ENCODE measurements around the gene TRPC4AP.

Gene TRPC4AP

DNA sequence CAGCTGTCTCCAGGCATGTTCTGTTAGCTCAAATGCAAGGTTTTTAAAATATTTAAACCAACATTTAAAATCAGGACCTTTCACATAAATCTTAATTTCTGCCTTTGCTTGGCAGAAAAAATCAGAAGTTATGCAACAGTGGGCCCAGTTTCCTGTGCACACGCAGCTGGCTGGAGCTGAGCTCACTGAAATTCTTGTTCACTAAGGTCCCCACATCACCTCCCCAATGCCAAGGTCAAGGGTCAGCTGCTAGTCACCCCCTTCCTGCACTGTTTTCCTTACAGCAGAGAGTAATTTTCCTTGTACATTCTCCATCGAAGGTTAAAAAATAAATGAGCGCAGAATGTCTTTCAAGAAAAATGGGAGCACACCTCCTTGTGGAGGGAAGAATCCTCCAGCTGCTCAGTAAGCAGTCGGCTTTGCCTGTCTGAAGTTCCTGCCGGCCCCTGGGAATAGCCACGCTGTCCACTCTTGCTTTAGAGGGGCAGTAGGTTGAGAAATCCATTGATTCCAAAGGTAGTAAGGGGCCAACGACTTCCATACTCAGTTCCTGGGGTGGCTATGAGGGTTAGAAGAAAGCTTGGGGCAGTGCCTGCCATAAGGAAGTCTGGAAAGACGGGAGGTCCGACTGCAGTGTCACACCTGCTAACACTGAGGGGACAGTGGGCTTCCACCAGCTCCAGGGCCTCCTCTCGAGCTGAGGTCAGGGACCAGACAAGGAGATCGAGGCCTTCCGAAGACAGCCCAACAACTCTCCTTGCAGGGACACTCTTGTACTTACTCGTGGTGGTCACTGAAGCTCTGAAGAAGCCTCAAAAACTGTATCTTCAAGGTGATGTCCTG, 80.2 kb downstream of the TRPC4AP start:
- H3K4me1 ChIP-seq: no peaks in the 10 kb centered on the region
- in situ Hi-C loops (cut with MboI; ENCODE audit: low sequenced_read_pairs): no loop called here
- peaks cover 73% of the 10 kb centered on the region for H3K36me3 ChIP-seq (replicated peaks)
- H3K4me3 ChIP-seq: no peak overlapping the region
- no peaks in the 10 kb centered on the region for H3K9me3 ChIP-seq
- DNase-seq (ENCODE audit: low spot score in 2 of 2): no peak
- H3K27me3 ChIP-seq (ENCODE audit: low read depth): no peaks in the 10 kb centered on the region

DNA sequence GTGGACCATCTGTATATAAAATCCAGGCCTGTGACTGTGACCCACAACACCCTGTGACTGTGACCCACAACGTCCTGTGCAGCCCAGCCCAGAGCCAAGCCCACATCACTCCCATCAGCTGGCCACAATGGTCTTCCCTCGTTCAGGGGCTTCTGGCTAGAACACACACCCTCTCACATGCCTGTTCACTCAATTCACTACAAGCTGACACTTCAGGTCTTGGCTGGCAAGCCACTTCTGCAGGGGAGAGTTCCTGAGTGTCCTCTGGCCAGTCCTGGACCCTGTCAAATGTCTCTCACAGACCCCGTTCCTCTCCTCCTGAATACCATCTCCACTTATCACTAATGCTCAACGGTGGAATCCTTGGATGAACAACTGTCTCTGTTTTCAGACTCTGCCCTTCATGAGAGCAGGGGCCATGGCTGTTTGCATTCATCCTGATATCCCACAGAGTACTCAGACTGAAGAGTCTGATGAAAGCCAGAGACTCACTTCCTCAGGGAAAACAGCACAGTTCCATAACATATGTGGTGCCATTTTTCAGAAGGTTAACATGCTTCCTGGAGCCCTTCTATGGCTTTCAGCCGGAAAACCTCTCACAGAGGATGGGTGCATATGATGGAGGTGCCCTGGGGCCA, 80.9 kb downstream of the TRPC4AP start:
- Histone ChIP-seq H3K4me1 (no peaks in the 10 kb centered on the region), H3K27me3 (ENCODE audit: low read depth) (no peaks in the 10 kb centered on the region), H3K36me3 (replicated peaks) (peaks cover 77% of the 10 kb centered on the region), H3K9me3 (no peaks in the 10 kb centered on the region), H3K4me3 (no peak overlapping the region)
- DNase-seq (ENCODE audit: low spot score in 2 of 2): no peak
- in situ Hi-C loops (cut with MboI; ENCODE audit: low sequenced_read_pairs): no loop called here

GRCh38 chr20:35010405-35011192, 82.0 kb downstream of the TRPC4AP start:
- in situ Hi-C loops (cut with MboI; ENCODE audit: low sequenced_read_pairs): no loop called here
- Histone ChIP-seq H3K9me3 (no peaks in the 10 kb centered on the region), H3K27me3 (ENCODE audit: low read depth) (no peaks in the 10 kb centered on the region), H3K4me3 (no peak overlapping the region), H3K4me1 (no peaks in the 10 kb centered on the region), H3K36me3 (replicated peaks) (peaks cover 80% of the 10 kb centered on the region)
- DNase-seq (ENCODE audit: low spot score in 2 of 2): no peak

GRCh38 chr20:35009665-35010328, 82.8 kb downstream of the TRPC4AP start:
- Histone ChIP-seq H3K27me3 (ENCODE audit: low read depth) (no peaks in the 10 kb centered on the region), H3K36me3 (replicated peaks) (peaks cover 82% of the 10 kb centered on the region), H3K9me3 (no peaks in the 10 kb centered on the region), H3K4me1 (no peaks in the 10 kb centered on the region), H3K4me3 (no peak overlapping the region)
- DNase-seq (ENCODE audit: low spot score in 2 of 2): no peak
- in situ Hi-C loops (cut with MboI; ENCODE audit: low sequenced_read_pairs): no loop called here

DNA sequence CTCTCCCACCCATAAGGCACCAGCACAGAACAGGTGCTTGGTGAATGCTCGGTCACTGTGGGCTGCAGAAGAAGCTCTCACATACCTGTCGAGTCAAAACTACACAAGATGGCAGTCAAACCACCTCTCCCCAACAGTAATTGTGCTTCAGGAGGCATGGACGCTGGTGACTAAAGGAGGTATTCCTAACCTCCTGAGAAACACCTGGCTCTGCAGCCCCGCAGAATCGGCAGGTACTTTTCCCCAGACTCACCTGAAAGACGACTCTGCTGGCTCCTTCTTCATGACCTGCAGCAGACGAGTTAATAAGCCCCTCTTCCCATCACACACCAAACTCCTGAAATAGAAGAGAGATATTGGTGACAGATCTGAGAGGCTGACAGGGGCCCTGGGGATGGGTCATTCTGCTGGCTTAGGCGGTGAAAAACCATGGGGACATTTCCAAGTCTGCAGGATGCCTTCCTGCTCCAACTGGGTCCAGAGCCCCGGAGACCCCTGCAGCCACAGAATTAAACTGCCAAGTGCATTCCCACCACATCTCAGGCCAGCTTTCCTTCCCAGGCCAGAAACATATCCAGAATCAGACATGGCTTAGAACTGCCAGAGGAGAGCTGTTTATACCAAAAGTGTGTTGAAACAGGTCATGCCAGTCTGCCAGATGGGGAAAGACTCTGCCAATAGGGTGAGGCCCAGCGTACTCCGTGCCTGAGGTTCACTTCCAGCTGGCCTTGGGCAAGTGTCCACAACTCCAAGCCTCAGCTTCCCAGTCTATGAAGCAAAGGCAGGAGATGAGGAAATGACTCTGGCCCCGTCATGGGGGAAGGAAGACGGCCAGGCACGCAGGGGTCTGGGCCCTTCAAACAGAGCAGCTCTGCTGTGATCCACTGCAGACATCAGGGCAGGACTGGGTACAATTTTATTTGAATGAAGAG, 83.9 kb downstream of the TRPC4AP start:
- Histone ChIP-seq H3K4me1 (no peaks in the 10 kb centered on the region), H3K9me3 (no peaks in the 10 kb centered on the region), H3K4me3 (no peak overlapping the region), H3K27me3 (ENCODE audit: low read depth) (no peaks in the 10 kb centered on the region), H3K36me3 (replicated peaks) (peaks cover 92% of the 10 kb centered on the region)
- peak in 1 of 2 experiments; percentile 6 for DNase-seq (ENCODE audit: low spot score in 2 of 2)
- in situ Hi-C loops (cut with MboI; ENCODE audit: low sequenced_read_pairs): no loop called here

- no peaks in the 10 kb centered on the region for H3K4me1 ChIP-seq
- H3K9me3 ChIP-seq: no peaks in the 10 kb centered on the region
- DNase-seq (ENCODE audit: low spot score in 2 of 2): no peak
- H3K27me3 ChIP-seq (ENCODE audit: low read depth): no peaks in the 10 kb centered on the region
- H3K4me3 ChIP-seq: no peak overlapping the region
- peaks cover 95% of the 10 kb centered on the region for H3K36me3 ChIP-seq (replicated peaks)
- in situ Hi-C loops (cut with MboI; ENCODE audit: low sequenced_read_pairs): no loop called here
These were observed 84.7 kb downstream of the TRPC4AP start for GRCh38 chr20:35007891-35008290.

- no peaks in the 10 kb centered on the region for H3K9me3 ChIP-seq
- no peaks in the 10 kb centered on the region for H3K4me1 ChIP-seq
- no peak overlapping the region for H3K4me3 ChIP-seq
- no peaks in the 10 kb centered on the region for H3K27me3 ChIP-seq (ENCODE audit: low read depth)
- in situ Hi-C loops (cut with MboI; ENCODE audit: low sequenced_read_pairs): no loop called here
- no peak for DNase-seq (ENCODE audit: low spot score in 2 of 2)
- peaks cover 95% of the 10 kb centered on the region for H3K36me3 ChIP-seq (replicated peaks)
These were observed 85.2 kb downstream of the TRPC4AP start for GRCh38 chr20:35007413-35007812.

DNA sequence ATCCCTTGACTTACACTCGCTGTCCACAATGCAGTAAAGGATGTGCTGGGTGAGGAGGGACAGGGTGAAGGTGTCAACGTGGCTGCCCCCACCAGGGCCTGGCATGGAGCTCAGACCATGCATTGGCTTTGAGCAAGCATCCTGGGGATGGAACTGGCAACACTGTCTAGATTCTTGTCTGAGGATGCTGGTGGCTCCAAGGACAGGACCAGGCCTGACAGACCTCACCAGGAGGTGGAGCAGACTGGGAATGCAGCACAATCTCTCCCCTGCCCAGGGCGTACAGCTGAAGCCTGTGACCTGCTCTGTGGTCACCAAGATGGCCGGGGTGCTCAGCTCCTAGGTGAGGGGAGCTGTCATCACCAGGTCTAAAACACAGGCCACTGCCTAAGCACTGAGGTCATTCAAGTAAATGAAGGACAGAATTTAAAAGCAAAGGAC, 86.1 kb downstream of the TRPC4AP start:
- Histone ChIP-seq H3K9me3 (no peaks in the 10 kb centered on the region), H3K4me3 (no peak overlapping the region), H3K27me3 (ENCODE audit: low read depth) (no peaks in the 10 kb centered on the region), H3K4me1 (no peaks in the 10 kb centered on the region), H3K36me3 (replicated peaks) (peaks cover 95% of the 10 kb centered on the region)
- in situ Hi-C loops (cut with MboI; ENCODE audit: low sequenced_read_pairs): no loop called here
- no peak for DNase-seq (ENCODE audit: low spot score in 2 of 2)

- in situ Hi-C loops (cut with MboI; ENCODE audit: low sequenced_read_pairs): no loop called here
- Histone ChIP-seq H3K9me3 (no peaks in the 10 kb centered on the region), H3K27me3 (ENCODE audit: low read depth) (no peaks in the 10 kb centered on the region), H3K4me3 (no peak overlapping the region), H3K4me1 (no peaks in the 10 kb centered on the region), H3K36me3 (replicated peaks) (peaks cover 97% of the 10 kb centered on the region)
- DNase-seq (ENCODE audit: low spot score in 2 of 2): no peak
These were observed 86.6 kb downstream of the TRPC4AP start for GRCh38 chr20:35006009-35006408.

- no peaks in the 10 kb centered on the region for H3K27me3 ChIP-seq (ENCODE audit: low read depth)
- no peaks in the 10 kb centered on the region for H3K9me3 ChIP-seq
- H3K4me3 ChIP-seq: no peak overlapping the region
- H3K36me3 ChIP-seq (replicated peaks): peaks cover 97% of the 10 kb centered on the region
- H3K4me1 ChIP-seq: no peaks in the 10 kb centered on the region
- no peak for DNase-seq (ENCODE audit: low spot score in 2 of 2)
- in situ Hi-C loops (cut with MboI; ENCODE audit: low sequenced_read_pairs): no loop called here
These were observed 87.1 kb downstream of the TRPC4AP start for GRCh38 chr20:35005463-35005961.

- Histone ChIP-seq H3K27me3 (ENCODE audit: low read depth) (no peaks in the 10 kb centered on the region), H3K36me3 (replicated peaks) (peaks cover 97% of the 10 kb centered on the region), H3K9me3 (no peaks in the 10 kb centered on the region), H3K4me3 (no peak overlapping the region), H3K4me1 (no peaks in the 10 kb centered on the region)
- DNase-seq (ENCODE audit: low spot score in 2 of 2): no peak
- in situ Hi-C loops (cut with MboI; ENCODE audit: low sequenced_read_pairs): no loop called here
These were observed 87.7 kb downstream of the TRPC4AP start for GRCh38 chr20:35004749-35005462.

- H3K36me3 ChIP-seq (replicated peaks): peaks cover 92% of the 10 kb centered on the region
These were observed 88.4 kb downstream of the TRPC4AP start for GRCh38 chr20:35004051-35004725.

More at GRCh38 chr20:35004051-35004725, 88.4 kb downstream of the TRPC4AP start:
- Histone ChIP-seq H3K4me3 (no peak overlapping the region), H3K27me3 (ENCODE audit: low read depth) (no peaks in the 10 kb centered on the region), H3K9me3 (no peaks in the 10 kb centered on the region), H3K4me1 (no peaks in the 10 kb centered on the region)
- DNase-seq (ENCODE audit: low spot score in 2 of 2): no peak
- in situ Hi-C loops (cut with MboI; ENCODE audit: low sequenced_read_pairs): no loop called here

All from HAP-1 (cell line).